ENCODE results near the gene IL26.

DNA sequence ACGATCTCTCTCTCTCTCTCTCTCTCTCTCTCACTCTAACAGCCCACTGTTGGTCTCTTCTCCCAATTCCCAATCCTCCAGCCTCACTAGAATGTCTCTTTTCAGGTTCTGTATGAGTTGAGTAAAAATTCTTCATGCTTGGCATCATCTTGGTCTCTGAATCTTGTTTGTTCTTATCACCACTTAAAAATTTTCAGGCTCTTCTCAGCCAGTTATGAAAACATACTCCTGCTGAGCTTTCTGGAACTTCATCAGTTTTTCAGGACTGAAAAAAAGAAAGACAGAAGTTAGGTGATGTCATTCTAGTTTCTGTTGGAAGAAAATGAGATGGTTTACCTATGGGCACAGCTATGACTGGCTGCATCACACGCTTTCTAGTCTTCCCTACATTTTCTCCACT, 39.2 kb upstream of the IL26 start:
- TF ChIP-seq, protein P1, sequence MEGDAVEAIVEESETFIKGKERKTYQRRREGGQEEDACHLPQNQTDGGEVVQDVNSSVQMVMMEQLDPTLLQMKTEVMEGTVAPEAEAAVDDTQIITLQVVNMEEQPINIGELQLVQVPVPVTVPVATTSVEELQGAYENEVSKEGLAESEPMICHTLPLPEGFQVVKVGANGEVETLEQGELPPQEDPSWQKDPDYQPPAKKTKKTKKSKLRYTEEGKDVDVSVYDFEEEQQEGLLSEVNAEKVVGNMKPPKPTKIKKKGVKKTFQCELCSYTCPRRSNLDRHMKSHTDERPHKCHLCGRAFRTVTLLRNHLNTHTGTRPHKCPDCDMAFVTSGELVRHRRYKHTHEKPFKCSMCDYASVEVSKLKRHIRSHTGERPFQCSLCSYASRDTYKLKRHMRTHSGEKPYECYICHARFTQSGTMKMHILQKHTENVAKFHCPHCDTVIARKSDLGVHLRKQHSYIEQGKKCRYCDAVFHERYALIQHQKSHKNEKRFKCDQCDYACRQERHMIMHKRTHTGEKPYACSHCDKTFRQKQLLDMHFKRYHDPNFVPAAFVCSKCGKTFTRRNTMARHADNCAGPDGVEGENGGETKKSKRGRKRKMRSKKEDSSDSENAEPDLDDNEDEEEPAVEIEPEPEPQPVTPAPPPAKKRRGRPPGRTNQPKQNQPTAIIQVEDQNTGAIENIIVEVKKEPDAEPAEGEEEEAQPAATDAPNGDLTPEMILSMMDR (conservative IDR thresholded peaks at IDR 0.05; ENCODE audit: low read depth, low read length) = no peak
- no peak for TF ChIP-seq EZH2 (IDR thresholded peaks at IDR 0.05; ENCODE audit: low read length, unreplicated experiment)
